Hepatocyte (in vitro differentiated cells): ENCODE measurements around the gene NCF2. TPM values are rescaled to one million over a fixed set of nuclear protein-coding genes. Genes with fewer than 3 reads are reported as not detected.

Experiments
- DNase-seq: peaks from one replicate; pipeline ENCODE4 v3.0.0-alpha.2; 2016; ENCODE audit warnings: low spot score
- H2AFZ ChIP-seq: fragments of 200-600 bp; sonication (generic); 2 replicates; pipeline ENCODE4 v1.6.0; 2016; ENCODE audit warnings: antibody characterized with exemption, mild to moderate bottlenecking
- H3K27ac ChIP-seq: fragments of 200-600 bp; sonication (generic); 2 replicates; pipeline ENCODE4 v1.5.1; 2016; ENCODE audit warnings: mild to moderate bottlenecking
- H3K27me3 ChIP-seq: fragments of 200-600 bp; sonication (generic); 2 replicates; pipeline ENCODE4 v1.6.1; 2016
- H3K36me3 ChIP-seq: fragments of 200-600 bp; sonication (generic); replicated peaks from 2 replicates; pipeline ENCODE4 v1.5.1; 2016; ENCODE audit warnings: low read depth; ENCODE audit not compliant: insufficient read depth
- H3K4me1 ChIP-seq: fragments of 200-600 bp; sonication (generic); 2 replicates; pipeline ENCODE4 v1.5.1; 2016; ENCODE audit warnings: mild to moderate bottlenecking, moderate library complexity; ENCODE audit not compliant: insufficient read depth
- H3K4me2 ChIP-seq: fragments of 200-600 bp; sonication (generic); 2 replicates; pipeline ENCODE4 v1.6.0; 2016
- H3K4me3 ChIP-seq: fragments of 200-600 bp; sonication (generic); 2 replicates; pipeline ENCODE4 v1.5.1; 2016; ENCODE audit warnings: mild to moderate bottlenecking
- H3K79me2 ChIP-seq: fragments of 200-600 bp; sonication (generic); 2 replicates; pipeline ENCODE4 v1.6.0; 2017; ENCODE audit warnings: mild to moderate bottlenecking
- H3K9me2 ChIP-seq: fragments of 200-600 bp; sonication (generic); replicated peaks from 2 replicates; pipeline ENCODE4 v1.6.0; 2017; ENCODE audit warnings: mild to moderate bottlenecking; ENCODE audit not compliant: insufficient read depth
- H3K9me3 ChIP-seq: fragments of 200-600 bp; sonication (generic); 2 replicates; pipeline ENCODE4 v1.5.1; 2016; ENCODE audit warnings: low read depth, mild to moderate bottlenecking
- H4K20me1 ChIP-seq: fragments of 200-600 bp; sonication (generic); 2 replicates; pipeline ENCODE4 v1.6.0; 2016; ENCODE audit warnings: mild to moderate bottlenecking; ENCODE audit not compliant: insufficient read depth, poor library complexity, severe bottlenecking
- EZH2 ChIP-seq: fragments of 200-600 bp; sonication (generic); IDR thresholded peaks from 2 replicates; pipeline ENCODE4 v1.6.1; 2016; ENCODE audit warnings: antibody characterized with exemption, mild to moderate bottlenecking, borderline replicate concordance
- EZH2phosphoT487 ChIP-seq: fragments of 200-600 bp; sonication (generic); IDR thresholded peaks from one replicate; pipeline ENCODE4 v1.6.1; 2018; ENCODE audit warnings: antibody characterized with exemption, mild to moderate bottlenecking, low read depth, moderate library complexity; ENCODE audit not compliant: unreplicated experiment, severe bottlenecking
- WGBS: methylation state at CpG from one replicate; pipeline ENCODE4 v1.1.6; 2016; ENCODE audit warnings: low lambda C conversion rate; ENCODE audit errors: missing lambda C conversion rate; 5-methylcytosine and 5-hydroxymethylcytosine counted together
- polyA plus RNA-seq: library from polyadenylated mRNA; unstranded; fragments of >200 nt; fragmentation: Nextera tagmentation; extraction: Ambion mirVana; gene quantifications from 2 replicates; pipeline ENCODE4 v1.2.1, GENCODE V29; 2016
- total RNA-seq: library from RNA; depleted of rRNA; stranded (reverse); fragments of >200 nt; gene quantifications from 2 replicates; pipeline ENCODE4 v1.2.3, GENCODE V29; 2014
- TF ChIP-seq, protein P1 (sequence below): fragments of 200-600 bp; sonication (generic); IDR thresholded peaks from 2 replicates; pipeline ENCODE4 v1.5.1; 2016; ENCODE audit warnings: antibody characterized with exemption, mild to moderate bottlenecking; ENCODE audit not compliant: poor library complexity

The NCF2 gene
- total and polyA plus RNA-seq, 2 experiments from 2014 or later: 3.1 to 13.7 TPM

DNA sequence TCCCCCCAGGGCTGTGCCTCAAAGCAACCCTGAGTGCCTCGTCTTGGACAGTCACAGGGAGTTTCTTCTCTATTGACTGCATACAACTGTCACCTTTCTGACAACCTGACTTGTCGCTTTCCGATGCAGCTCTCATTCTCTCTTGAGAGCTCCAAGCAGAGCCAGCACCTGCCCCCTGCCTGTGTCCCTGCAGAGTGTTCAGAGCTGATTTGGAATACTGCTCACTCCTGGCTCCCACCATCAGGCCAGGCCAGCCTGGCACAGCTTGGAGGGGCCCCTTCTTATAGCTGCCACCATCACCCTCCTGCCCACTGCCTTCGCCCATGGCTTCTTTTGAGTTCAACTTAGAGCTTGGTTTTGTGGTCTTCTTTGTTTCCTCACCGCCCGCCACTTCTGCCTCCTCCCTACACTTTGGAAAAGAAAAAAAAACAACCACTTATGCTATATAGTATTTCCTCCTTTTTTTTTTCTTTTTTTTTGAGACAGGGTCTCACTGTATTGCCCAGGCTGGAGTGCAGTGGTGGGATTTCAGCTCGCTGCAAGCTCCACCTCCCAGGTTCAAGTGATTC, 12.3 kb downstream of the NCF2 start:
- Histone ChIP-seq H3K9me3 (no peaks in the 10 kb centered on the region), H4K20me1 (no peaks in the 10 kb centered on the region), H3K4me2 (no peak overlapping the region), H3K27ac (no peak overlapping the region), H2AFZ (no peak overlapping the region), H3K36me3 (no peaks in the 10 kb centered on the region), H3K27me3 (no peaks in the 10 kb centered on the region), H3K9me2 (no peaks in the 10 kb centered on the region), H3K4me3 (no peak overlapping the region), H3K4me1 (peaks cover 5% of the 10 kb centered on the region), H3K79me2 (no peaks in the 10 kb centered on the region)
- TF ChIP-seq EZH2phosphoT487 (no peak), EZH2 (no peak)
- TF ChIP-seq, protein P1, sequence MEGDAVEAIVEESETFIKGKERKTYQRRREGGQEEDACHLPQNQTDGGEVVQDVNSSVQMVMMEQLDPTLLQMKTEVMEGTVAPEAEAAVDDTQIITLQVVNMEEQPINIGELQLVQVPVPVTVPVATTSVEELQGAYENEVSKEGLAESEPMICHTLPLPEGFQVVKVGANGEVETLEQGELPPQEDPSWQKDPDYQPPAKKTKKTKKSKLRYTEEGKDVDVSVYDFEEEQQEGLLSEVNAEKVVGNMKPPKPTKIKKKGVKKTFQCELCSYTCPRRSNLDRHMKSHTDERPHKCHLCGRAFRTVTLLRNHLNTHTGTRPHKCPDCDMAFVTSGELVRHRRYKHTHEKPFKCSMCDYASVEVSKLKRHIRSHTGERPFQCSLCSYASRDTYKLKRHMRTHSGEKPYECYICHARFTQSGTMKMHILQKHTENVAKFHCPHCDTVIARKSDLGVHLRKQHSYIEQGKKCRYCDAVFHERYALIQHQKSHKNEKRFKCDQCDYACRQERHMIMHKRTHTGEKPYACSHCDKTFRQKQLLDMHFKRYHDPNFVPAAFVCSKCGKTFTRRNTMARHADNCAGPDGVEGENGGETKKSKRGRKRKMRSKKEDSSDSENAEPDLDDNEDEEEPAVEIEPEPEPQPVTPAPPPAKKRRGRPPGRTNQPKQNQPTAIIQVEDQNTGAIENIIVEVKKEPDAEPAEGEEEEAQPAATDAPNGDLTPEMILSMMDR: no peak
- WGBS: 92% methylated on average over 7 of the region's 7 CpGs
- DNase-seq: no peak

DNA sequence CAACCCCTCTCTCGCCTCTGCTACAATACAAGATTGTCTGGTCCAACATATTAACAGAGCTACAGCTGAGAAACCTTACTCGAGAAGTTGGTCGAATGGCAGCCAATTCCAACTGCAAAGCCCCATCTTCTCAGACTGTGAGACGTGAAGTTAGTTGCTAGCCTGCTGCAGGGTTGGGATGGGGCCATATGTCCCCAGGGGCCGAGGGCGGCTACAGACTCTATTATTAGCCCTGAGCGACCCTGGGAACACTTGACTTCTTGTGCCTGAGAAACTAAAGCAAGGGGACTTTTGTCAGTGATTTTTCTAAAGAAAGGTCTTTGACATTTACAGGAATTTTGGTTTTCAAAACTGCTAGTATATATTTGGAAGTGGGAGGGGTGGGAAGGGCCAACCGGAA, 13.7 kb downstream of the NCF2 start:
- Histone ChIP-seq H3K4me2 (no peak overlapping the region), H3K4me1 (no peaks in the 10 kb centered on the region), H3K79me2 (no peaks in the 10 kb centered on the region), H3K36me3 (no peaks in the 10 kb centered on the region), H2AFZ (no peak overlapping the region), H3K27me3 (no peaks in the 10 kb centered on the region), H3K9me2 (no peaks in the 10 kb centered on the region), H3K27ac (no peak overlapping the region), H3K9me3 (no peaks in the 10 kb centered on the region), H3K4me3 (no peak overlapping the region), H4K20me1 (no peaks in the 10 kb centered on the region)
- no peak for DNase-seq
- TF ChIP-seq EZH2 (no peak), EZH2phosphoT487 (no peak)
- TF ChIP-seq, protein P1: no peak
- 87% methylated on average over 8 of the region's 8 CpGs for WGBS

DNA sequence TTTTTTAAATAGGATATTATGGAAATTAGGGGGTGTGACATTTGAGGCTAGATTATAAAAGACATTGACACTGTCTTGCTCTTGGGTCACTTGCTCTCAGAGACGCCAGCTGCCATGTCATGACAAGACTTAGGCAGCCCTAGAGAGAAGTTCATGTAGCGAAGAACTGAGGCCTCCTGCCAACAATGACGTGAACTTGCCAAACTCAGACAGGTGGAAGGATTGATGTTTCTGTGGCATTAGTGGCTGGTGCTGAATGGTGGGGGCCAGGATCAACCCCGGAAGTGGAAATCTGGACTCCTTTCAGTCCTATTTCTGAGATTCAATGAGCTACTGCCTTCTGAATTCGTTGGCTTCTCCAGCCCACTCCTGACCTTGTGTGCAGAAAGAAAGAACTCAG, 14.7 kb downstream of the NCF2 start:
- no peak overlapping the region for H2AFZ ChIP-seq
- H3K27me3 ChIP-seq: no peaks in the 10 kb centered on the region
- TF ChIP-seq EZH2 (no peak), EZH2phosphoT487 (no peak)
- TF ChIP-seq, protein P1: no peak
- H3K36me3 ChIP-seq: no peaks in the 10 kb centered on the region
- no peaks in the 10 kb centered on the region for H4K20me1 ChIP-seq
- H3K4me2 ChIP-seq: no peak overlapping the region
- H3K4me3 ChIP-seq: no peak overlapping the region
- no peaks in the 10 kb centered on the region for H3K79me2 ChIP-seq
- no peaks in the 10 kb centered on the region for H3K4me1 ChIP-seq
- DNase-seq: no peak
- no peaks in the 10 kb centered on the region for H3K9me2 ChIP-seq
- no peaks in the 10 kb centered on the region for H3K9me3 ChIP-seq
- H3K27ac ChIP-seq: no peak overlapping the region
- WGBS: 92% methylated on average over 5 of the region's 5 CpGs
